Choroid plexus epithelial cell (primary cell): Measurements from ENCODE around the gene FPGS.

Experiments used
- DNase-seq: peaks from one replicate; pipeline ENCODE4 v3.0.0-alpha.2; 2010; ENCODE audit warnings: low read depth
- H3K4me3 ChIP-seq: 2 replicates; pipeline ENCODE4 v1.5.1; 2011; ENCODE audit warnings: low read depth, mild to moderate bottlenecking, control low read depth, low read length, moderate library complexity
- TF ChIP-seq, protein P1 (sequence below): conservative IDR thresholded peaks from 2 replicates; pipeline ENCODE4 v1.5.1; 2011; ENCODE audit warnings: low read depth, mild to moderate bottlenecking, control low read depth, inconsistent platforms, low read length, moderate library complexity

FPGS gene

DNA sequence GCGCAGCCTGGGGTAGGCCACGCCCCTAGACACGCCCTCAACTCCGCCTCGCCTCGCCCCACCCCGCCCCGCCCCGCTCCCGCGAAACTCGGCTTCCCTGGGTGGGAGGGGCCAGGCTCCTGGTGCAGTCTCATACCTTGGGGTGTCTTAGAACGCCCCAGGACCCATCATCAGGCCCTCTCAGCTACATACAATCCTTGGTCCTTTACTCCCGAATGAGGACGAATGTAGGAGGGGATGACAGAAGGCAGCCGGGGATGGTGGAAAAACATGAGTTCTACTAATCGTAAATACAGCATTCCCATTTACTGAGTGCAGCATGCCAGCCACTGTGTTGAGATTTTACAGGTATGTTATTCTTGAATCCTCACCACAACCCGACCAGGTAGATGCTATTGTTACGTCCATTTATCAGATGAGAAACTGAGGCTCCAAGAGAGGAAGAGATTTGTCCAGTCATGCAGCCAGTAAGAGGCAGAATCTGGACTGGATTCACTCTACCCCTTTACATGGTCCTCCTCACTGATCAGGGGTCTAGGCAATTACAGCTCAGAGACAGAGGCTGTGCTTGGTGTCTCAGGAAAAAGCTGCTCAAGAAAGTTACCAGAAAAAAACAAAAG lies 31.0 kb upstream of the FPGS start:
- no peak for DNase-seq
- peak overlapping the region; percentile 58 for H3K4me3 ChIP-seq
- TF ChIP-seq, protein P1, sequence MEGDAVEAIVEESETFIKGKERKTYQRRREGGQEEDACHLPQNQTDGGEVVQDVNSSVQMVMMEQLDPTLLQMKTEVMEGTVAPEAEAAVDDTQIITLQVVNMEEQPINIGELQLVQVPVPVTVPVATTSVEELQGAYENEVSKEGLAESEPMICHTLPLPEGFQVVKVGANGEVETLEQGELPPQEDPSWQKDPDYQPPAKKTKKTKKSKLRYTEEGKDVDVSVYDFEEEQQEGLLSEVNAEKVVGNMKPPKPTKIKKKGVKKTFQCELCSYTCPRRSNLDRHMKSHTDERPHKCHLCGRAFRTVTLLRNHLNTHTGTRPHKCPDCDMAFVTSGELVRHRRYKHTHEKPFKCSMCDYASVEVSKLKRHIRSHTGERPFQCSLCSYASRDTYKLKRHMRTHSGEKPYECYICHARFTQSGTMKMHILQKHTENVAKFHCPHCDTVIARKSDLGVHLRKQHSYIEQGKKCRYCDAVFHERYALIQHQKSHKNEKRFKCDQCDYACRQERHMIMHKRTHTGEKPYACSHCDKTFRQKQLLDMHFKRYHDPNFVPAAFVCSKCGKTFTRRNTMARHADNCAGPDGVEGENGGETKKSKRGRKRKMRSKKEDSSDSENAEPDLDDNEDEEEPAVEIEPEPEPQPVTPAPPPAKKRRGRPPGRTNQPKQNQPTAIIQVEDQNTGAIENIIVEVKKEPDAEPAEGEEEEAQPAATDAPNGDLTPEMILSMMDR = no peak

GRCh38 chr9:127772603-127773002 lies 30.1 kb upstream of the FPGS start:
- no peak for DNase-seq
- TF ChIP-seq, protein P1 = no peak
- H3K4me3 ChIP-seq = no peak overlapping the region

- TF ChIP-seq, protein P1 = no peak
- no peak overlapping the region for H3K4me3 ChIP-seq
- no peak for DNase-seq
These were observed 29.4 kb upstream of the FPGS start for GRCh38 chr9:127773272-127773671.

GRCh38 chr9:127773981-127774380 lies 28.7 kb upstream of the FPGS start:
- TF ChIP-seq, protein P1 = no peak
- H3K4me3 ChIP-seq = no peak overlapping the region
- no peak for DNase-seq

DNA sequence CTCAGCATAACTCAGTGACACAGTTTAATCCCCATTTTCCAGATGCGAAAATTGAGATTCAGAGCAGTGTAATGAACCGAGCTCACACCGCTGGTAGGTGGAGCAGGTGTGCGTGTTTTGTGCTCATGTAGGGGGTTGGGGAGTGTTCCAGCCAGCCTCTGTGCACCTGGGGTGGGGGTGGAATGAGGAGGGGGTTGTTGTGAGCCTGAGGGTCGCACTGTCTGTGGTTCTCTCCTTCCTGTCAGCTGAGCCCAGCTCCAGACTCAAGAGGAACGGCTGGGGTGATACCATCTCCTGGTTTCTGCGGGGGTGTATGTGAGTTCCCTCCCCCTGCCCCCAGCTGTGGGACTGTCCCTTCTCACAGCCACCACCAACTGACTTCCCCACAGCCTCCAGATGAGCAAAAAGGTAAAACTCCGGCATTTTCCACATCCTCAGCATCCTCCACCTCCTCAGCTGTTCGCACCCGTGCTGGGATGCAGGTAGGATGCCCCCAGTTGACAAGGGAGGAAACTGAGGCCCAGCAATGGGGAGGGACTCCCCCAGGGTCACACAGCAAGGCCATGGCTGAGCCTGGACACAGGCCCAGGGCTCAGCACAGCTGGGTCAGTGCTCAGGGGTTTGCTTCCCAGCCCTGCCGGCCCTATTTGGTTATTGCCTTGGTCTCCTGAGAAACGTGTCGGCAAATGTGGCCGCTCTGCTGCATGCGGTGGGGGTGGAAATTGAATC lies 26.3 kb upstream of the FPGS start:
- DNase-seq = no peak
- no peak overlapping the region for H3K4me3 ChIP-seq
- TF ChIP-seq, protein P1 = no peak

GRCh38 chr9:127776924-127777289 lies 25.8 kb upstream of the FPGS start:
- no peak overlapping the region for H3K4me3 ChIP-seq
- no peak for DNase-seq
- TF ChIP-seq, protein P1 = no peak
